SK-N-SH treated with all-trans-retinoic acid at 6 μM for 48 hours (cell line): ENCODE results near the gene GLP1R.

Experiments used
- ATAC-seq: fragments of 200-7000 bp; cut with Tn5 transposase; 3 replicates; pipeline ENCODE4 v1.9.1; 2020; ENCODE audit warnings: mild to moderate bottlenecking, moderate library complexity
- ARNTL ChIP-seq: fragments of 450-650 bp; formaldehyde crosslinking; IDR thresholded peaks from 2 replicates; pipeline ENCODE4 v1.5.0; 2020; ENCODE audit warnings: low read depth, mild to moderate bottlenecking, moderate library complexity, borderline replicate concordance
- BACH2 ChIP-seq: fragments of 250-450 bp; sonication (Bioruptor Pico); IDR thresholded peaks from 2 replicates; pipeline ENCODE4 v1.9.0; 2021; ENCODE audit warnings: mild to moderate bottlenecking, borderline replicate concordance
- CSDC2 ChIP-seq: fragments of 250-450 bp; sonication (Bioruptor Pico); IDR thresholded peaks from 2 replicates; pipeline ENCODE4 v1.5.0; 2020; ENCODE audit warnings: mild to moderate bottlenecking, moderate library complexity
- CSRNP3 ChIP-seq: fragments of 250-450 bp; sonication (Bioruptor Pico); IDR thresholded peaks from 2 replicates; pipeline ENCODE4 v1.5.1; 2021; ENCODE audit warnings: mild to moderate bottlenecking, moderate library complexity
- GLIS3 ChIP-seq: fragments of 250-450 bp; sonication (Bioruptor Pico); IDR thresholded peaks from 2 replicates; pipeline ENCODE4 v1.5.0; 2020; ENCODE audit warnings: mild to moderate bottlenecking, moderate library complexity
- ISL1 ChIP-seq: fragments of 250-450 bp; sonication (Bioruptor Pico); IDR thresholded peaks from 2 replicates; pipeline ENCODE4 v2.1.2; 2022; ENCODE audit warnings: mild to moderate bottlenecking, moderate library complexity
- OSR1 ChIP-seq: fragments of 250-450 bp; sonication (Bioruptor Pico); IDR thresholded peaks from 2 replicates; pipeline ENCODE4 v1.8.0; 2022; ENCODE audit warnings: moderate library complexity, mild to moderate bottlenecking, inconsistent platforms
- PATZ1 ChIP-seq: fragments of 250-450 bp; sonication (Bioruptor Pico); IDR thresholded peaks from 2 replicates; pipeline ENCODE4 v1.8.0; 2020; ENCODE audit warnings: mild to moderate bottlenecking, moderate library complexity, borderline replicate concordance
- POU6F1 ChIP-seq: fragments of 250-450 bp; sonication (Bioruptor Pico); IDR thresholded peaks from 2 replicates; pipeline ENCODE4 v1.8.0; 2021; ENCODE audit warnings: low read depth, mild to moderate bottlenecking, moderate library complexity, borderline replicate concordance
- PPARA ChIP-seq: fragments of 250-450 bp; sonication (Bioruptor Pico); IDR thresholded peaks from 2 replicates; pipeline ENCODE4 v1.5.0; 2020; ENCODE audit warnings: mild to moderate bottlenecking, borderline replicate concordance
- RARB ChIP-seq: fragments of 250-450 bp; sonication (Bioruptor Pico); IDR thresholded peaks from 2 replicates; pipeline ENCODE4 v1.8.0; 2021; ENCODE audit warnings: mild to moderate bottlenecking, moderate library complexity
- SNAI2 ChIP-seq: fragments of 250-450 bp; sonication (Bioruptor Pico); IDR thresholded peaks from 2 replicates; pipeline ENCODE4 v1.5.0; 2020; ENCODE audit warnings: mild to moderate bottlenecking, moderate library complexity
- TCF4 ChIP-seq: fragments of 250-450 bp; sonication (Bioruptor Pico); IDR thresholded peaks from 2 replicates; pipeline ENCODE4 v1.8.0; 2021; ENCODE audit warnings: mild to moderate bottlenecking, moderate library complexity, borderline replicate concordance
- TOX ChIP-seq: fragments of 250-450 bp; sonication (Bioruptor Pico); IDR thresholded peaks from 2 replicates; pipeline ENCODE4 v1.8.0; 2021; ENCODE audit warnings: mild to moderate bottlenecking, moderate library complexity, borderline replicate concordance
- ZC3H10 ChIP-seq: fragments of 250-450 bp; sonication (Bioruptor Pico); IDR thresholded peaks from 2 replicates; pipeline ENCODE4 v1.5.1; 2021; ENCODE audit warnings: mild to moderate bottlenecking, moderate library complexity
- ZFP3 ChIP-seq: fragments of 250-450 bp; sonication (Bioruptor Pico); IDR thresholded peaks from 2 replicates; pipeline ENCODE4 v1.5.0; 2020; ENCODE audit warnings: mild to moderate bottlenecking, moderate library complexity
- ZFP30 ChIP-seq: fragments of 450-650 bp; formaldehyde crosslinking; IDR thresholded peaks from 2 replicates; pipeline ENCODE4 v1.5.0; 2022; ENCODE audit warnings: mild to moderate bottlenecking, moderate library complexity
- ZNF565 ChIP-seq: fragments of 450-650 bp; formaldehyde crosslinking; conservative IDR thresholded peaks from 2 replicates; pipeline ENCODE4 v1.5.0; 2020; ENCODE audit warnings: low read depth, mild to moderate bottlenecking, moderate library complexity
- ZNF70 ChIP-seq: fragments of 450-650 bp; formaldehyde crosslinking; IDR thresholded peaks from 2 replicates; pipeline ENCODE4 v1.5.0; 2020; ENCODE audit warnings: mild to moderate bottlenecking, moderate library complexity
- ZNF8 ChIP-seq: fragments of 450-650 bp; formaldehyde crosslinking; IDR thresholded peaks from 2 replicates; pipeline ENCODE4 v1.5.0; 2020; ENCODE audit warnings: mild to moderate bottlenecking, moderate library complexity
- TF ChIP-seq, protein P1 (sequence below): fragments of 250-450 bp; sonication (Bioruptor Pico); IDR thresholded peaks from 2 replicates; pipeline ENCODE4 v1.5.0; 2020; ENCODE audit warnings: mild to moderate bottlenecking, moderate library complexity

Gene GLP1R

GRCh38 chr6:39092124-39092523 is 43.5 kb downstream of the GLP1R start:
- TF ChIP-seq TCF4 (CRISPR knock-in tag), result no peak
- TF ChIP-seq, protein P1, sequence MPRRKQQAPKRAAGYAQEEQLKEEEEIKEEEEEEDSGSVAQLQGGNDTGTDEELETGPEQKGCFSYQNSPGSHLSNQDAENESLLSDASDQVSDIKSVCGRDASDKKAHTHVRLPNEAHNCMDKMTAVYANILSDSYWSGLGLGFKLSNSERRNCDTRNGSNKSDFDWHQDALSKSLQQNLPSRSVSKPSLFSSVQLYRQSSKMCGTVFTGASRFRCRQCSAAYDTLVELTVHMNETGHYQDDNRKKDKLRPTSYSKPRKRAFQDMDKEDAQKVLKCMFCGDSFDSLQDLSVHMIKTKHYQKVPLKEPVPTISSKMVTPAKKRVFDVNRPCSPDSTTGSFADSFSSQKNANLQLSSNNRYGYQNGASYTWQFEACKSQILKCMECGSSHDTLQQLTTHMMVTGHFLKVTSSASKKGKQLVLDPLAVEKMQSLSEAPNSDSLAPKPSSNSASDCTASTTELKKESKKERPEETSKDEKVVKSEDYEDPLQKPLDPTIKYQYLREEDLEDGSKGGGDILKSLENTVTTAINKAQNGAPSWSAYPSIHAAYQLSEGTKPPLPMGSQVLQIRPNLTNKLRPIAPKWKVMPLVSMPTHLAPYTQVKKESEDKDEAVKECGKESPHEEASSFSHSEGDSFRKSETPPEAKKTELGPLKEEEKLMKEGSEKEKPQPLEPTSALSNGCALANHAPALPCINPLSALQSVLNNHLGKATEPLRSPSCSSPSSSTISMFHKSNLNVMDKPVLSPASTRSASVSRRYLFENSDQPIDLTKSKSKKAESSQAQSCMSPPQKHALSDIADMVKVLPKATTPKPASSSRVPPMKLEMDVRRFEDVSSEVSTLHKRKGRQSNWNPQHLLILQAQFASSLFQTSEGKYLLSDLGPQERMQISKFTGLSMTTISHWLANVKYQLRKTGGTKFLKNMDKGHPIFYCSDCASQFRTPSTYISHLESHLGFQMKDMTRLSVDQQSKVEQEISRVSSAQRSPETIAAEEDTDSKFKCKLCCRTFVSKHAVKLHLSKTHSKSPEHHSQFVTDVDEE (CRISPR knock-in tag), result no peak
- no peak for TF ChIP-seq ZNF8 (CRISPR knock-in tag)
- TF ChIP-seq ZFP30 (CRISPR knock-in tag), result no peak
- TF ChIP-seq CSRNP3, result no peak
- no peak for TF ChIP-seq SNAI2
- no peak for TF ChIP-seq ZC3H10 (CRISPR knock-in tag)
- TF ChIP-seq ZFP3 (CRISPR knock-in tag), result no peak
- no peak for TF ChIP-seq ZNF565 (CRISPR knock-in tag)
- TF ChIP-seq BACH2 (CRISPR knock-in tag), result no peak
- no peak for TF ChIP-seq TOX (CRISPR knock-in tag)
- no peak for TF ChIP-seq CSDC2 (CRISPR knock-in tag)
- TF ChIP-seq, all 23 proteins: peak for 0
- no peak for ATAC-seq

GRCh38 chr6:39093149-39093708 is 44.6 kb downstream of the GLP1R start:
- TF ChIP-seq TCF4 (CRISPR knock-in tag) (no peak), ZNF565 (CRISPR knock-in tag) (no peak)
- no peak for ATAC-seq

DNA sequence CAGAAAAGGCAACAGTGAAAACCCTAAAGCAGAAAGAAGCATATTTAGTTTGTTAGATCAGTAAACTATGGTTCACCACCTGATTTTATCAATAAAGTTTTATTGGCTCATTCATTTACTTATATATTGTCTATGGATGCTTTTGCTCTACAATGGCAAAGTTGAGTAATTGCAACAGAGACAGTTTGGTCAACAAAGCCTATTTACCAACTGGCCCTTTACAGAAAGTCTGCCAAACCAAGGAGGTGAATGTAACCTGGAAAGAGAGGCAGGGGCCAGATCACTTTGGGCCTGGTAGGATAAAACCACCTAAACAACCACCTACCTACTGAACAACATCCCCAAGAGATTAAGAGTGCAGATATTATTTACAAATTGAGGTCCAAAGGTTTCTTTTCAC is 47.0 kb downstream of the GLP1R start:
- TF ChIP-seq PPARA (CRISPR knock-in tag) (no peak), PATZ1 (CRISPR knock-in tag) (no peak), SNAI2 (no peak), ISL1 (CRISPR knock-in tag) (no peak)
- no peak for ATAC-seq

DNA sequence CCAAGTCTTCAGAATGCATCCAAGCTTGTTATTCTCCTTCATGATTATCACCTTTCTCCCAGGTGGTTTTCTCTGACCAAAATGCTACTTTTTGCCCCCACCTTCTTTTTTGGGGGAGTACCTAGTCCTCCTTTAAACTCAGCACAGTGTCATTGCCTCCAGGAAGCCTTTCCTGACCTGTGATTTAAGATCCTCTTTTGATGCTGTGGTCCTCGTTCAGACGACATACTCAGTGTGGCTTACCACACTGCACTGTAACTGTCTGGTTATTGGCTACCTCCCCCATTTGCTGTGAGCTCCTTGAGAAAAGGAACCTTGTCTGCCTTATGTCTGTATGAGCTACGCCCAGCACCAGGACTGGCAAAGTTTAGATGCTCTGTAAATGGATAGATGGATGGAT is 51.8 kb downstream of the GLP1R start:
- no peak for ATAC-seq
- TF ChIP-seq TOX (CRISPR knock-in tag) (no peak), ZFP30 (CRISPR knock-in tag) (no peak), ZNF8 (CRISPR knock-in tag) (no peak), CSRNP3 (no peak), RARB (CRISPR knock-in tag) (no peak), ZNF70 (no peak), TCF4 (CRISPR knock-in tag) (no peak), ARNTL (CRISPR knock-in tag) (no peak), GLIS3 (CRISPR knock-in tag) (no peak), POU6F1 (no peak), ZNF565 (CRISPR knock-in tag) (no peak), ZC3H10 (CRISPR knock-in tag) (no peak), PATZ1 (CRISPR knock-in tag) (no peak), OSR1 (CRISPR knock-in tag) (no peak), ZFP3 (CRISPR knock-in tag) (no peak), CSDC2 (CRISPR knock-in tag) (no peak)
- TF ChIP-seq, protein P1 (CRISPR knock-in tag), result no peak
